ENCODE data around the gene FKBP1A.

The FKBP1A gene

GRCh38 chr20:1319462-1319861 lies 73.4 kb downstream of the FKBP1A start:
- no peak for ATAC-seq
- no peak for TF ChIP-seq OSR1 (CRISPR knock-in tag; IDR thresholded peaks at IDR 0.05)
- no peak for TF ChIP-seq ZFP3 (CRISPR knock-in tag; IDR thresholded peaks at IDR 0.05)
- TF ChIP-seq ZNF70 (CRISPR knock-in tag; IDR thresholded peaks at IDR 0.05), result no peak
- TF ChIP-seq, protein P1, sequence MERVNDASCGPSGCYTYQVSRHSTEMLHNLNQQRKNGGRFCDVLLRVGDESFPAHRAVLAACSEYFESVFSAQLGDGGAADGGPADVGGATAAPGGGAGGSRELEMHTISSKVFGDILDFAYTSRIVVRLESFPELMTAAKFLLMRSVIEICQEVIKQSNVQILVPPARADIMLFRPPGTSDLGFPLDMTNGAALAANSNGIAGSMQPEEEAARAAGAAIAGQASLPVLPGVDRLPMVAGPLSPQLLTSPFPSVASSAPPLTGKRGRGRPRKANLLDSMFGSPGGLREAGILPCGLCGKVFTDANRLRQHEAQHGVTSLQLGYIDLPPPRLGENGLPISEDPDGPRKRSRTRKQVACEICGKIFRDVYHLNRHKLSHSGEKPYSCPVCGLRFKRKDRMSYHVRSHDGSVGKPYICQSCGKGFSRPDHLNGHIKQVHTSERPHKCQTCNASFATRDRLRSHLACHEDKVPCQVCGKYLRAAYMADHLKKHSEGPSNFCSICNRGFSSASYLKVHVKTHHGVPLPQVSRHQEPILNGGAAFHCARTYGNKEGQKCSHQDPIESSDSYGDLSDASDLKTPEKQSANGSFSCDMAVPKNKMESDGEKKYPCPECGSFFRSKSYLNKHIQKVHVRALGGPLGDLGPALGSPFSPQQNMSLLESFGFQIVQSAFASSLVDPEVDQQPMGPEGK (CRISPR knock-in tag; IDR thresholded peaks at IDR 0.05; ENCODE audit: borderline replicate concordance), result no peak
- TF ChIP-seq ZC3H10 (CRISPR knock-in tag; IDR thresholded peaks at IDR 0.05), result no peak
- no peak for TF ChIP-seq ZNF8 (CRISPR knock-in tag; IDR thresholded peaks at IDR 0.05)
- TF ChIP-seq TOX (CRISPR knock-in tag; IDR thresholded peaks at IDR 0.05; ENCODE audit: borderline replicate concordance), result no peak
- no peak for TF ChIP-seq GLIS3 (CRISPR knock-in tag; IDR thresholded peaks at IDR 0.05)
- TF ChIP-seq TSHZ2 (CRISPR knock-in tag; IDR thresholded peaks at IDR 0.05), result no peak
- no peak for TF ChIP-seq ZNF565 (CRISPR knock-in tag; conservative IDR thresholded peaks at IDR 0.05; ENCODE audit: low read depth)
- no peak for TF ChIP-seq CSDC2 (CRISPR knock-in tag; IDR thresholded peaks at IDR 0.05)
- TF ChIP-seq BACH2 (CRISPR knock-in tag; IDR thresholded peaks at IDR 0.05; ENCODE audit: borderline replicate concordance), result no peak
- no peak for TF ChIP-seq ISL1 (CRISPR knock-in tag; IDR thresholded peaks at IDR 0.05)
- TF ChIP-seq, protein P2, sequence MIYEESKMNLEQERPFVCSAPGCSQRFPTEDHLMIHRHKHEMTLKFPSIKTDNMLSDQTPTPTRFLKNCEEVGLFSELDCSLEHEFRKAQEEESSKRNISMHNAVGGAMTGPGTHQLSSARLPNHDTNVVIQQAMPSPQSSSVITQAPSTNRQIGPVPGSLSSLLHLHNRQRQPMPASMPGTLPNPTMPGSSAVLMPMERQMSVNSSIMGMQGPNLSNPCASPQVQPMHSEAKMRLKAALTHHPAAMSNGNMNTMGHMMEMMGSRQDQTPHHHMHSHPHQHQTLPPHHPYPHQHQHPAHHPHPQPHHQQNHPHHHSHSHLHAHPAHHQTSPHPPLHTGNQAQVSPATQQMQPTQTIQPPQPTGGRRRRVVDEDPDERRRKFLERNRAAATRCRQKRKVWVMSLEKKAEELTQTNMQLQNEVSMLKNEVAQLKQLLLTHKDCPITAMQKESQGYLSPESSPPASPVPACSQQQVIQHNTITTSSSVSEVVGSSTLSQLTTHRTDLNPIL (CRISPR knock-in tag; IDR thresholded peaks at IDR 0.05; ENCODE audit: low read depth), result no peak
- no peak for TF ChIP-seq ARNTL (CRISPR knock-in tag; IDR thresholded peaks at IDR 0.05; ENCODE audit: borderline replicate concordance, low read depth)
- no peak for TF ChIP-seq ESRRG (CRISPR knock-in tag; IDR thresholded peaks at IDR 0.05)
- TF ChIP-seq ZFP30 (CRISPR knock-in tag; IDR thresholded peaks at IDR 0.05), result no peak
- TF ChIP-seq TCF4 (CRISPR knock-in tag; IDR thresholded peaks at IDR 0.05; ENCODE audit: borderline replicate concordance), result no peak
- no peak for TF ChIP-seq RARB (CRISPR knock-in tag; IDR thresholded peaks at IDR 0.05)
- TF ChIP-seq PPARA (CRISPR knock-in tag; IDR thresholded peaks at IDR 0.05; ENCODE audit: borderline replicate concordance), result no peak

- no peak for TF ChIP-seq ZNF565 (CRISPR knock-in tag; conservative IDR thresholded peaks at IDR 0.05; ENCODE audit: low read depth)
- TF ChIP-seq RARB (CRISPR knock-in tag; IDR thresholded peaks at IDR 0.05), result no peak
- TF ChIP-seq TSHZ2 (CRISPR knock-in tag; IDR thresholded peaks at IDR 0.05), result no peak
- TF ChIP-seq, protein P1 (CRISPR knock-in tag; IDR thresholded peaks at IDR 0.05; ENCODE audit: borderline replicate concordance), result no peak
- TF ChIP-seq ESRRG (CRISPR knock-in tag; IDR thresholded peaks at IDR 0.05), result no peak
- TF ChIP-seq PPARA (CRISPR knock-in tag; IDR thresholded peaks at IDR 0.05; ENCODE audit: borderline replicate concordance), result no peak
- no peak for TF ChIP-seq ZFP3 (CRISPR knock-in tag; IDR thresholded peaks at IDR 0.05)
- no peak for TF ChIP-seq ZC3H10 (CRISPR knock-in tag; IDR thresholded peaks at IDR 0.05)
- no peak for TF ChIP-seq CSDC2 (CRISPR knock-in tag; IDR thresholded peaks at IDR 0.05)
- no peak for TF ChIP-seq ZFP30 (CRISPR knock-in tag; IDR thresholded peaks at IDR 0.05)
- TF ChIP-seq, protein P3, sequence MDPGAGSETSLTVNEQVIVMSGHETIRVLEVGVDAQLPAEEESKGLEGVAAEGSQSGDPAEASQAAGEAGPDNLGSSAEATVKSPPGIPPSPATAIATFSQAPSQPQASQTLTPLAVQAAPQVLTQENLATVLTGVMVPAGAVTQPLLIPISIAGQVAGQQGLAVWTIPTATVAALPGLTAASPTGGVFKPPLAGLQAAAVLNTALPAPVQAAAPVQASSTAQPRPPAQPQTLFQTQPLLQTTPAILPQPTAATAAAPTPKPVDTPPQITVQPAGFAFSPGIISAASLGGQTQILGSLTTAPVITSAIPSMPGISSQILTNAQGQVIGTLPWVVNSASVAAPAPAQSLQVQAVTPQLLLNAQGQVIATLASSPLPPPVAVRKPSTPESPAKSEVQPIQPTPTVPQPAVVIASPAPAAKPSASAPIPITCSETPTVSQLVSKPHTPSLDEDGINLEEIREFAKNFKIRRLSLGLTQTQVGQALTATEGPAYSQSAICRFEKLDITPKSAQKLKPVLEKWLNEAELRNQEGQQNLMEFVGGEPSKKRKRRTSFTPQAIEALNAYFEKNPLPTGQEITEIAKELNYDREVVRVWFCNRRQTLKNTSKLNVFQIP (CRISPR knock-in tag; IDR thresholded peaks at IDR 0.05; ENCODE audit: borderline replicate concordance, low read depth), result no peak
Measured at GRCh38 chr20:1319051-1319450, 73.8 kb downstream of the FKBP1A start.

More at GRCh38 chr20:1319051-1319450, 73.8 kb downstream of the FKBP1A start:
- ATAC-seq, result no peak
